ENCODE results near the gene CBX8. TPM values are rescaled to one million over a fixed set of nuclear protein-coding genes. Genes with fewer than 3 reads are reported as not detected.

CBX8 gene
- total RNA-seq, 4 donors from 2014 or later: 1.9 to 4.7 (median 4.2) TPM

- H3K4me3 ChIP-seq (ENCODE audit: low read depth, poor library complexity, severe bottlenecking): no peak overlapping the region
- intact Hi-C loops (cut with DNase I; ENCODE audit: low total_unique reads): no loop called here
- DNase-seq (ENCODE audit: low spot score in 2 of 2): peak in 1 of 2 donors; percentile 48
- TF ChIP-seq CTCF (IDR thresholded peaks at IDR 0.05) (no peak), POLR2A (IDR thresholded peaks at IDR 0.05) (no peak)
- WGBS, 2 donors: 30 to 43% methylated on average over 17 to 18 of the region's 18 CpGs
Observed at GRCh38 chr17:79836510-79836971, 39.7 kb upstream of the CBX8 start.

- DNase-seq (ENCODE audit: low spot score in 2 of 2): peak in 1 of 2 donors; percentile 52
- intact Hi-C loops (cut with DNase I; ENCODE audit: low total_unique reads): no loop called here
- TF ChIP-seq POLR2A (IDR thresholded peaks at IDR 0.05): no peak
- TF ChIP-seq CTCF (IDR thresholded peaks at IDR 0.05): no peak
- no peak overlapping the region for H3K4me3 ChIP-seq (ENCODE audit: low read depth, poor library complexity, severe bottlenecking)
- 68 to 78% methylated on average over 22 to 23 of the region's 24 CpGs for WGBS, 2 donors
Observed at GRCh38 chr17:79835953-79836509, 39.2 kb upstream of the CBX8 start.

- DNase-seq (ENCODE audit: low spot score in 2 of 2): no peak
- TF ChIP-seq POLR2A (IDR thresholded peaks at IDR 0.05) (no peak), CTCF (IDR thresholded peaks at IDR 0.05) (no peak)
- 84 to 90% methylated on average over 13 of the region's 13 CpGs for WGBS, 2 donors
- intact Hi-C loops (cut with DNase I; ENCODE audit: low total_unique reads): no loop called here
- no peak overlapping the region for H3K4me3 ChIP-seq (ENCODE audit: low read depth, poor library complexity, severe bottlenecking)
Observed at GRCh38 chr17:79835470-79835899, 38.6 kb upstream of the CBX8 start.

GRCh38 chr17:79834565-79835469 lies 37.9 kb upstream of the CBX8 start:
- TF ChIP-seq CTCF (IDR thresholded peaks at IDR 0.05) (no peak), POLR2A (IDR thresholded peaks at IDR 0.05) (no peak)
- intact Hi-C loops (cut with DNase I; ENCODE audit: low total_unique reads): no loop called here
- WGBS, 2 donors: 90 to 91% methylated on average over 61 of the region's 61 CpGs
- no peak overlapping the region for H3K4me3 ChIP-seq (ENCODE audit: low read depth, poor library complexity, severe bottlenecking)
- DNase-seq (ENCODE audit: low spot score in 2 of 2): peak in 1 of 2 donors; percentile 18

GRCh38 chr17:79833744-79834564 lies 37.1 kb upstream of the CBX8 start:
- WGBS, 2 donors: 89 to 91% methylated on average over 39 to 75 of the region's 83 CpGs
- H3K4me3 ChIP-seq (ENCODE audit: low read depth, poor library complexity, severe bottlenecking): no peak overlapping the region
- TF ChIP-seq CTCF (IDR thresholded peaks at IDR 0.05) (no peak), POLR2A (IDR thresholded peaks at IDR 0.05) (no peak)
- intact Hi-C loops (cut with DNase I; ENCODE audit: low total_unique reads): no loop called here
- no peak for DNase-seq (ENCODE audit: low spot score in 2 of 2)

Data from lower leg skin (tissue), 4 donors.